ENCODE data around the gene HSD11B1L. TPM values are rescaled to one million over a fixed set of nuclear protein-coding genes. Genes with fewer than 3 reads are reported as not detected.

HSD11B1L gene, protein sequence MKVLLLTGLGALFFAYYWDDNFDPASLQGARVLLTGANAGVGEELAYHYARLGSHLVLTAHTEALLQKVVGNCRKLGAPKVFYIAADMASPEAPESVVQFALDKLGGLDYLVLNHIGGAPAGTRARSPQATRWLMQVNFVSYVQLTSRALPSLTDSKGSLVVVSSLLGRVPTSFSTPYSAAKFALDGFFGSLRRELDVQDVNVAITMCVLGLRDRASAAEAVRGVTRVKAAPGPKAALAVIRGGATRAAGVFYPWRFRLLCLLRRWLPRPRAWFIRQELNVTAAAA
- 2.2 and 6.3 TPM in 2 replicates for total RNA-seq (2014; rRNA removed; shearing (Covaris generic))

DNA sequence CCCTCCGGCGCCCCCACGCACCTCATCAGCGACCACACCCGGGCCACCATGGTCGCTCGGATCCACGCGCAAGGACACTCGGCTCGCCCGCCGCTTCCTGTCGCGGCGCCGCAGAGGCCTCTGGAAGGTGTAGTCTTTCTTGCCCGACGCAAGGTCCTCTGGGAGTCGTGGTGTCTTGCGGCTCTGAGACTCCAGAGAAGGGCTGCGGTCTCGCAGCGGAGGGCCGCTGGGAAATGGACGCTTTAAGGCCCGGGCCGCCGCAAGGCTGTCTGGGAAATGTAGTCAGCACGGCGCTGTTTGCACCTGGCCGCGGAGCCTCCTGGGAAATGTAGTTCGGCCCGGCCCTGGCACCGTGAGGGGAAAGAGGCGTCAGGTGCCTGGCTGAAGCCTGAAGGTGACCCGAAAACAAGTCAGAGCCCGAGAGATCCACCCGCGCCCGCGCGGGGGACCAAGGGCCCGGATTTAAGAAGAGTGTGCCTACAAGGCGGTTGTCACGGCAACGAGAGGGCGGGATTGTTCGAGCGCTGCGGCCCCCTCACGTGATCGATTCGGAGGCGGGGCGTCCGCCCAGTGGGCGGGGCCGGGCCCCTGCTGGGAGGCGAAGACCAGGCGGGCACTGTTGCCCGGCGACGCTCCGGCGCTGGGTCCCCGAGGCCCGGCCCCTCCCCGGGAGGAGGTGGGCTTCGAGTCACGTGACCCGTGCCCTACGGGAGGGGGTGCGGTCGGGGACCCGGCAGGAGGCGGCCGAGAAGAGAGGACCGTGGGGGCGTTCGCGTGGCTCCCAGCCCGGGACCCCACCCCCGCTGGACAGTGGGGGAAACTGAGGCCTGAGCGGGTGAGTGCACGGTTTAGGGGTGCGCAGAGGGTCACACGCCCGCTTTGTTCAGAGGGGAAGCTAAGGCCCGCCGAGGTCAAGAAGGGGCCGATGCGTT, at the start of gene HSD11B1L, which contains the start of gene MICOS13:
HSD11B1L (plus strand) TSS at position 591 of the 932 bp plus-strand sequence. CDS start 3,806 bp downstream, outside the sequence.
MICOS13 (minus strand) TSS at position 80 of the 932 bp plus-strand sequence; CDS start at position 50, 30 bp downstream.
- peak; percentile 99 for DNase-seq (ENCODE audit: low read depth)

DNA sequence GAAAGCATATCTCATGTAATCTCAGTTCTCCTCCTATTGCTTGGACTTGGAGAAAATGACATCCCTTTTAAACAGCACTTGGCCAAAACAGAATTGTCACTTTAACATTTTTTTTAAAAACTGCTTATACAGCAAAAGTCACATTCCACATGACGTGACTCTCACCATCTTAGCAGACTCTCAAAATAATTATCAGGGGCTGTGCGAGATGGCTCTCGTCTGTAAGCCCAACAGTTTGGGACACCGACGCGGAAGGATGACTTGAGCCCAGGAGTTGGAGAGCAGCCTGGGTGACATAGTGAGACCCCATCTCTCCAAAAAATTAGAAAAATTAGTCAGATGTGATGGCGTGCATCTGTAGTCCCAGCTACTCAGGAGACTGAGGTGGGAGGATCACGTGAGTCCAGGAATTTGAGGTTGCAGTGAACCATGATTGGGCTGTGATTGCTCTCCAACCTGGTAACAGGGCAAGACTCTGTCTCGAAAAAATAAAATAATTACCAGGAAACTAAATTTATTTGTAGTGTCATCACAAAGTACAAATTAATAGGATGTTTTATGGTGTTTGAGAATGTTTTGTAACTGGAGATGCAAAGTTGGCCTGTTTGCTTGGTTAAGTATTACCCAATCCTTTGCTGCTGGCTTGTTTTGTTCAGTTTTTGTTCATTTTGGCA, 49.1 kb upstream of the HSD11B1L start:
- no peak for DNase-seq (ENCODE audit: low read depth)

DNA sequence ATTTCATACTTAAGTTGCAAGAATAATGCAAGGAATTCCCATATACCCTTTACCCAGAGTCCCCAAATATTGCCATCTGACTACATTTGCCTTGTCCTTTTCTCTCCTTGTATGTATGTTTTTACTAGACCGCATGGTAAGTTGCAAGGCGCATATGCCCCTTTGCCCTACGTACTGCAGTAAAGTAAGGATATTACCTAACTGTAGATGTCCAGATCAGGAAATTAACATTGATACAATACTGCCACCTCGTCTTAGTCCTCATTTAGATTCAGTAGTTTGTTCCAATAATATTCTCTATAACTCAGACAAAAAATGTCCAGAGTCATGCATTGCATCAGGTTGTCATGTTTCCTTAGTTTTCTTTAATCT, 48.6 kb upstream of the HSD11B1L start:
- DNase-seq (ENCODE audit: low read depth) = no peak

DNA sequence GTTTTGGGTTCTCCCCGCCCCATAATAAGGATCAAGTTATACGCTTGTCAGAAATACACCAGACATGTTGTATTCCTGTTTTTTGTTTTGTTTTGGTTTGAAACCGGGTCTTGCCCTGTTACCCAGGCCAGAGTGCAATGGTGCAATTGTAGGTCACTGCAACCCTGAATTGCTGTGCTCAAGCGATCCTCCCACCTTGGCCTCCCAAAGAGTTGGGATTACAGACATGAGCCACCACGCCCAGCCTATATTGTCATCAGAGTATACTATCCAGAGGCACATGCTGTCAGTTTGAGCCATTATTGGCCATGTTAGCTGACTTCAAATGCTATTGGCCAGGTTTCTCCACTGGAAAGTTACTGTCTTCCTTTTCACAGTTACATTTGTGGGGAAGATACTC, 48.2 kb upstream of the HSD11B1L start:
- no peak for DNase-seq (ENCODE audit: low read depth)

DNA sequence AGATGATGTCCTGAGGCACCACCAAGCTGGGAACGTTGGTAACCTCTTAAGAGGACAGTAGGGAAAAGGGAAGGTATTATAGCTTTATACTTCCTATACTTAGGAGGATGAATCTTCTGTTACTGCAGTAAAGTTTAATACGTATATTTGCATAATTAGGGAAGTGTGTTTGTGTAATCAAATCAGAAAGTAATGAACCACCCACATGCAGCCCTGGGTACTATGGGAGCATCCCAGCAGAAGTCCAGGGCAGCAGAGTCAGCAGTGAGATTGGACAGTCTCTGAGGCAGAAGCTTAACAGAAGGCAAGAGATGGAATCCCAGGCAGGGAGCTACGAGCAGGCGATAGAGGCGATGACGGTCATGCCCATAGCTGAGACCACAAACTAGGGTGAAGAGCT, 45.4 kb upstream of the HSD11B1L start:
- DNase-seq (ENCODE audit: low read depth) = no peak

DNA sequence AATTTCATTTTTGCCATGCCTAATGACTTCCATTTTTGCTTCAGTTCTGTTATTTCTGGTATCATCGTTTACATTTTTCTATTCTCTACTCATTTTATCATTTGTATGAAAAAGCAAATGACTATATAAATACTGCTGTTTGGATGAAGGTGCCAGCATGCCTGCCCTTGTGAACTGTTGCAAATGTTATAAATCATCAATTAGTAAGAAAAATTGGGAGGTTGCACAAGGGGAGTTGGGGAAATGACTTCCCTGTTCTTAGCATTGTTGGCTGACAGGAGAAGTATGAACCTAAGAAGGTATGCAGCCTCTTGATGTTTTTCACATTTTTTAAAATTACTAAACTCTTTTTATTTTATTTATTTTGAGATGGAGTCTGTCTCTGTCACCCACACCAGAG, 42.9 kb upstream of the HSD11B1L start:
- DNase-seq (ENCODE audit: low read depth) = no peak

DNA sequence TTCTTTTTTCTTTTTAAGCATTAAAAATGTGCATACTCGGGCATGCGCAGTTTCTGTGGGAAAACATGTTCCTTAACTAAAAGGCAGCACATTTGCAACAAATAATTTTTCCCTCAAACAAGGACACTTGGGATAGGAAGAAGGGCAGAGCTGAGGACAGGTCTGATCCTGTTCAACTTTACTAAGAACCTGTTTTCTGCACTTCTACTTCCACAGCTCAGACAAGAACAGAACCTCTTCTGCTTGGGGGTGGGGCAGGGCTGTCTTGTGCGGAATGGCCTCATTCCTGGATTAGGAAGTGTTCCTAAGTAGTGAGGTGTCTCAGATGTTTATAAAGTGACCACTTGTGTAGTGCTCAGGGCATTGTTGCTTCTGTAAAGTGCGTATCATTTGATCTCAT, 39.7 kb upstream of the HSD11B1L start:
- DNase-seq (ENCODE audit: low read depth) = no peak

DNA sequence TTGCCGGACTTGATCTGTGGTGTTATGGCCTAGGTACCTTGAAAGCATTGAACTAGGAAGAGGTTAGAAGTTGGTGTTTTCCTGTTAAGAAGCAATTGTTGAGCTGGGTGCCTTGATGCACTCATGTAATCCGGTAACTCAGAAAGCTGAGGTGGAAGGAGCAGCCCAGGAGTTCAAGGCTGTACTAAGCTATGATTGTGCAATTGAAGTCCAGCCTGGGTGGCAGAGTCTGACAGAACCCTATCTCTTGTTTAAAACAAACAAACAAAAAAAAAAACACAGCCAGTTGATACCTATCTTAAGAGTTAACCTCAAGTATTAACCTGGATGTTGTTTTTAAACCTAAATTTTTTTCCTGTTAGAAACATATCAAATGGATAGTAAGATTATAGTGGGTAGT, 38.6 kb upstream of the HSD11B1L start:
- no peak for DNase-seq (ENCODE audit: low read depth)

DNA sequence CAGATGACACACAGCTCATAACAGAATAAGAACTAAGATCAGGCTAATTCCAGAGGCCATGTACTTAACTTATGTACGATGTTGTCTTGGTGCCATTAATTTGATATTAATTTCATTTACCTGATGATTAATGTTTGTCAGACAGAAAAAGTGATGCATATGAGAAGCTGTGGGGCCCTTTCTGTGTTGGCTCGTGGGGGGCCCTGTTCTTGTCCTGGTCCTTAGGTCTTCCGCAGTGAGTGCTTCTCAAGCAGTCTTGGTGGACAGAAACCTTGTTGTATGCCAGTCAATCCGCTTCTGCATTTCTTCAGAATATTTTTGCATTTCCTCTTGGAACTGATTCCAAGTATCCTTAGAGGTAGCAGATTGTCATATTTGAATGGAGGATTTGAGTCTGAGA, 37.8 kb upstream of the HSD11B1L start:
- DNase-seq (ENCODE audit: low read depth) = no peak

DNA sequence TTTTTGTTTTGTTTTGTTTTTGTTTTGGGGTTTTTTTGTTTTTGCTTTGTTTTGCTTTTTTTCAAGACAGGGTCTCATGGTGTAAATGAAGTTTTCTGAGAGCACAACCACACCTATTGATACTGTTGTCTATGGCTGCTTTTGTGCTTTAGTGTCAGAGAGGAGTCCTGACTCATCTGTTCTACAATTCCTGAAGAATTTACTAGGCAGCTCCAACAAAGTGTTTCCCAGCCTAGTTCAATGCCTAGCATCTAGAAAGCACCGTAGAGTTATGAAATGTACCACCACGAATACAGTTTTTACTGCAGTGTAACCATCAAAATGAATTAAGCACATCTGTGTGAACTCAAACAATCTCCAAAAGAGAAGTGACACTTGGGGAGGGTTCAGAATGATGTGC, 36.8 kb upstream of the HSD11B1L start:
- no peak for DNase-seq (ENCODE audit: low read depth)

DNA sequence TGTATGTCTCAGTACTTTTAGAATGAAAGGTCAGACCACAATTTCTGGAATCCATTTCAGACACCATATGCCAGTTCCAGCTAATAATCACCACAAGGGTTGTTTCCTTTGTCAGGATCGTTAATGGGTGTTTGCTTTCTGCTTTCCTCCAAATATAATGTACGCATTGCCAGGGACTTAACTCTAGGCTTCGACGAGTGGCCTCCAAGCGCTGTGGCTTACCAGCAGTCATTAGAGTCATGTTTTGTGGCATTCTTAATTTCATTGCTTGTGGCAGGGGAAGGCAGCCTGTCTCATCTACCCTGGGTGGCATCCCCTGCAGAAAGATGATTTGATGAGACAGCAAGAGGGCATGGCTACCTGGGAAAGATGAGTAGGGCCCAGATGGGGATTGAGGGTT, 35.4 kb upstream of the HSD11B1L start:
- no peak for DNase-seq (ENCODE audit: low read depth)

DNA sequence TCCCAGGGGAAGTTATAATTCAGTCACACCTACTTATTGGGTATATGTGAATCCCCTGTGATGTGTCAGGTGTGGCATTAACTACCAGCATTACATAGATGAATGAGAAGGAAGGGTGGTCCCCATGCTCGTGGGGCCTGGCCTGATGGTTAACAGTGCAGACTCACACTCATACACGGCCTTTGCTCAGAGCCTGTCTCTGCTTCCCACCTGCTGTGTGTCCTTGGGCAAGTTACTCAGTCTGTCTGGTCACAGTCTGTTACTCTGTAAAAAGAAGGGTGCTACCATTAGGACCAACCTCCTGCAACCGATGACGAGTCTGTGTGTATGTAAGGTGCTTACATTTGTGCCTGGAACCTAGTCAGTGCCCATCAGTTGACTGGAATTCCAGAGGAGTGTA, 34.1 kb upstream of the HSD11B1L start:
- no peak for DNase-seq (ENCODE audit: low read depth)

DNA sequence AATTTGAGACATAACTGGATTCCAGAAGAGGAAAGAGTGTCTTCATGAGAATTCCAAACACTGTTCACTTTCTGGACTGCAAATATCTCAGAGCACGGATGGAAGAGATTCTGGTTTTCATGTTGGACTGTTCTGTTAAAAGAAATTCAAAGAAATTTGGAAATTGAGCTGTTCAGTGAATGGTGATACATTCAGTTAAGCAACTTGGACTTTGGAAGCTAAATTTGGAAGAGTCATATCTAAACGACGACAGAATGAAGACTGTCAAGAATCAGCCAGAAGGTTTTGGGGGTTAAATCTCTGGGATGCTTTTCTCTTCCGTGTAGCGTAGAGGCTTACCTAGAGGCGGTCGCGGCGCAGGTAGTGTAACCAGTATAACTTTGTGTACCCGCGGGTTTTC, 32.4 kb upstream of the HSD11B1L start:
- DNase-seq (ENCODE audit: low read depth) = no peak

DNA sequence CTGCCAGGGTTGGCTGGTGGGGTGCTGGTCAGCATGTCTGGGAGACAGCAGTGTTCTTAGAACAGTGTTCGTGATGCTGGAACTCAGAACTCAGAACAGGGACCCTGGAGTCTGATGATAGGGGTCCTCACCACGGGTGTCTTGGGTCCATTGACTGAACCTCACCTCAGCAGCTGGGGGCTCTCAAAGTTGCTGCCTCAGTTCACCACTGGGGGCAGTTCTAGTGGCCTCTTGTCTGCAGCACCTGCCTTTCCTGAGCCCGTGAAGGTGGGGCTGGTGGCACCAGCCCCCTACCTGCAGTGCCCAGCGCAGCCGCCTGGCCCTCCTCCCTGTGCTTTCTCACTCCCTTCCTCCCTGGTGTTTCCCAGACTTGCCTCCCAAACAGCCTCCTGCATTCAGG, 29.5 kb upstream of the HSD11B1L start:
- DNase-seq (ENCODE audit: low read depth) = no peak

DNA sequence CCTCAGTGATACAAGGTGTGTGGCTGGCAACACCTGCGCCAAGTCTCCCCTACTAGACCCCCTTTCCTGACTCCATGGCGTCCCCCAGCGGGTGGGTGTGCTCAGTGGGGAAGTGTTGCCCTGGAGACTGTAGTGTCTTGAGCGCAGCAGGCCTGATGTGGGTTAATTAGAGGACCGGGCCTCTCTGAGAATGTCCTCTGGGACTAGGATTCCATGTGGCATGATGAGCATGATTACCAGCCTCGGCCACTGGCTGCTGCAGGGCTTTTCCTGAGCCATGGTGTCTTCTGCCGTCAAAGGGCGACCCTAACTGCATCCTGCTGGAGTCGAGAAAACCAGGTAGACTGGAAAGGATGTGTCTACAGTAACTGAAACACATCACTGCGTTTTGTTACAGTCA, 28.6 kb upstream of the HSD11B1L start:
- DNase-seq (ENCODE audit: low read depth) = no peak

DNA sequence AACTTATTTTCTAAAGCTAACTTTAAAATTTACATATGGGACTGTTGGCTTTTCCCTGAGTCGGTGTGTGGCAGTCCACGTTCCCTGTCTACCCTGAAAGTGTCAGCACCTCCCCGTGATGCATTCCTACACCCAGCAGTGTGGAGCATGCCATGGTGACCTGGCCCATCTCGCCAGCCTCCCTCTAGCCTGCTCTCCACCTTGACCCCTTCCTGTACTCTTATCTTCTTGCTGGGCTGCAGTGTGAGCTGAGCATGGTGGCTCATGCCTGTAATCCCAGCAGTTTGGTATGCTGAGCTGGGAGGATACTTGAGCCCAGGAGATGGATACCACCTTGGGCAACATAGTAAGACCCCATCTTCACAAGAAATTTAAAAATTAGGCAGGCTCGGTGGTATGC, 25.9 kb upstream of the HSD11B1L start:
- DNase-seq (ENCODE audit: low read depth) = no peak

DNA sequence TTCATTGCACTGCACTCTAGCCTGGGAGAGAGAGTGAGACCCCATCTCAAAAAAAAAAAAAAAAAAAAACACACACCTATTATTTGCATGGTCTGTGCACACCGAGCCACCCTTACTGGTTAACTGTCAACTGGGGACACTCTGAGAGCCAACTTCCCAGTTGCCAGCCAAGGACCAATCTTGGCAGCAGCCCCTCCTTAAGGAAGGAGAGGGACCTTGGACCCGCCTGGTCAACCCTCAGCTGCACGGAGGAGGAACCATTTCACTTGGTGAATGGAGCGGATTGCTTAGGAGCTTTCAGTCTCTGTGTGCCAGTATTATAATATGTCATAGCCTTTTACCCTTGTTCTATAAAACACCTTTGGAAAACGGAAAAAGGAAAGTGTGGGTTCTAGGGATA, 25.4 kb upstream of the HSD11B1L start:
- no peak for DNase-seq (ENCODE audit: low read depth)

DNA sequence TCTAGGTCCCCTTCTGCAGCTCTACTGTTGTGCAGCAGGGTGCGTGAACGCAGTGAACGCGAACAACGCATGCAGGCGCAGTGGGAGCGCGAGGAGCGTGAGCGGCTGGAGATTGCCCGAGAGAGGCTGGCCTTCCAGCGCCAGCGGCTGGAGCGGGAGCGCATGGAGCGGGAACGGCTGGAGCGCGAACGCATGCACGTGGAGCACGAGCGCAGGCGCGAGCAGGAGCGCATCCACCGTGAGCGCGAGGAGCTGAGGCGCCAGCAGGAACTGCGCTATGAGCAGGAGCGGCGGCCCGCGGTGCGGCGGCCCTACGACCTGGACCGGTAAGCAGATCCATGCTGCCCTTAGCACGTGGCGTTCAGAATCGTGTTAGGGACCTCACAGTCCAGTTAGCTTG, 19.3 kb upstream of the HSD11B1L start:
- DNase-seq (ENCODE audit: low read depth) = no peak

DNA sequence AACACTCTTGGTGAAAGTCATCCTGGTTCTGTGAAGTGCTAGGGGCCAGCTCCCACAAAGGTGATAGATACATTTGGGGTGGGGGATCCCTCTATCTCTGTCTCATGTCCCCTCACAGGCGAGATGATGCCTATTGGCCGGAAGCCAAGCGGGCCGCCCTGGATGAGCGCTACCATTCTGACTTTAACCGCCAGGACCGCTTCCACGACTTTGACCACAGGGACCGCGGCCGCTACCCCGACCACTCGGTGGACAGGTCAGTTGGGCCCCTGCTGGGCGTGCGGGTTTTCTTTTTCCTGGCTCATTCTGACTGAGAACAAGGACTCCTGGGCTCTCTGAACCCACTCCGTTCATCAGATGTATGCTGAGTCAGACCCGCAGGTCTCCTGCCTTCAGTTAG, 16.9 kb upstream of the HSD11B1L start:
- no peak for DNase-seq (ENCODE audit: low read depth)

DNA sequence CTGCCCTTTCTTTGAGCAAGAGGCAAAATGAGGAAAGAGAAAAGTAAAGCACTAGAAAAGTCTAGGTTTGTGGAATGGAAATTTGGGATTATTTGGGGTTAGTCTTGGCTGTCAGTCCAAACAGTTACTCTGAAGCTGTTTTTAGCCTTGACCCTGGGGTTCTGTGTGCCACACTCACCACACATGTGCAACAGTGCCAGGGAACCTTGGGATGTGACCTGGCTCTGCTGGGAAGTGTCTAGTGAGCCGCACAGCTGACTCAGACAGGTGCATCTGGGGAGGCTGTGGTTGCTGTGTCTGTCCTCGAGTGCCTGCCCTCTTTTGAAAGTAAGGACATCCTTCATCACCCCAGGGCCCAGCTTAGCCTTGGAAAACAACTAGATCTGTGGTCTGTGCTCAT, 16.3 kb upstream of the HSD11B1L start:
- no peak for DNase-seq (ENCODE audit: low read depth)

DNA sequence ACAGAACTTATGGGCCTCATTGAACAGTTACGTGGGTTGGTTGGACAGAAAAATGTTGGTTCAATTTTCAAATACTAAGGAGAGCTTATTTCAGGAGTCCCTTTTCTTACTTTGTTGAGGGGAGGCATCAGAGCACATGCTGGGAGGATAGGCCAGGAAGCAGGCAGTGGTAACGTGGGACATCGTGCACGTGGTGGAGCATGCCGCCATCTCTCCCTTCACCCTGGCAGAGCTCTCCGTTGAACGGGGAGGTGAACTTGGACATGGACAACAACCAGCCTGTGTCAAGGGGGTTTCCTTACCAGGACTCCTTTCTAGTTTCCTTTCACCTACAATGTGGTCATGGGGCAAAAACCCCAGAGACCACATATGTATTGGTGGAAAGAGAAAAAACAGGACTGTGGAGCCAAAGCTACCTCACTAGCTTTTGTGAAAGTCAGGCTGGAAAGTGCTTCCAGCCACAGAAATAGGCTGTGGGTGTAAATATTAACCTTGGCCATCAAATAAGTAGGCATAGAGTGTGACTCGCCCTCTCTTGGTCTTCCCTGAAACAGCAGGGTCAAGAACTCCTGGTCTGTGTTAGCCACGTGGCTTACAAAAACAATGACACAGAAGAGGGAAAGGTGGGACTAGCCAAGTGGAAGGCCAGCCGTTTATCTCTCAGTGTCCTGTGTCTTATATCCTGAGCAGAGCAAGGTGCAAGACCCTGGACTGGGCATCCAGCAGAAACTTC, 14.9 kb upstream of the HSD11B1L start:
- peak; percentile 38 for DNase-seq (ENCODE audit: low read depth)

Measured in Daoy (cell line).